ENCODE measurements around the gene PICK1. TPM values are rescaled to one million over a fixed set of nuclear protein-coding genes. Genes with fewer than 3 reads are reported as not detected.

Gene PICK1
- total and polyA plus RNA-seq, 10 of the 15 experiments (the other 5 are each of a cell fraction or from before 2014, with no cell fraction given): 0.07 to 19.2 (median 10.9) TPM

DNA sequence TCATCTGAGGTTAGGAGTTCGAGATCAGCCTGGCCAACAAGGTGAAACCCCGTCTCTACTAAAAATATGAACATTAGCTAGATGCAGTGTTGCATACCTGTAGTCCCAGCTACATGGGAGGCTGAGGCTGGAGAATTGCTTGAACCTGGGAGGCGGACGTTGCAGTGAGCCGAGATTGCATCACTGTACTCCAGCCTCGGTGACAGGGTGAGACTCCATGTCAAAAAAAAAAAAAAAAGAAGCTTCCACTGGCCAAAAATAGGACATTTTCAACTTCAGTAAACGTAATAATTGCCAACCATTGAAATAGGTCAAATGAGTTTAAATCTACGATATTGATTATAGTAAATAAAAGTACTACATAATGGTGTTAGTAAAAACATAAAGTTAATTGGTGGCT is 46.4 kb downstream of the PICK1 start:
- TF ChIP-seq FOXM1 (IDR thresholded peaks at IDR 0.05; ENCODE audit: low read depth, low read length) (no peak), SREBF1 (IDR thresholded peaks at IDR 0.05; ENCODE audit: low read length) (no peak), CHD1 (IDR thresholded peaks at IDR 0.05; ENCODE audit: low read depth, low read length) (no peak), RELA (IDR thresholded peaks at IDR 0.05; ENCODE audit: borderline replicate concordance, partially characterized antibody) (no peak), EZH2 (IDR thresholded peaks at IDR 0.05; ENCODE audit: borderline replicate concordance, control insufficient read depth, low read depth, low read length) (no peak), HCFC1 (IDR thresholded peaks at IDR 0.05; ENCODE audit: low read length) (no peak), GATAD2B (conservative IDR thresholded peaks at IDR 0.05; ENCODE audit: low read depth) (no peak), ZNF274 (IDR thresholded peaks at IDR 0.05; ENCODE audit: insufficient read depth, insufficient read length) (no peak)
- TF ChIP-seq, protein P1, sequence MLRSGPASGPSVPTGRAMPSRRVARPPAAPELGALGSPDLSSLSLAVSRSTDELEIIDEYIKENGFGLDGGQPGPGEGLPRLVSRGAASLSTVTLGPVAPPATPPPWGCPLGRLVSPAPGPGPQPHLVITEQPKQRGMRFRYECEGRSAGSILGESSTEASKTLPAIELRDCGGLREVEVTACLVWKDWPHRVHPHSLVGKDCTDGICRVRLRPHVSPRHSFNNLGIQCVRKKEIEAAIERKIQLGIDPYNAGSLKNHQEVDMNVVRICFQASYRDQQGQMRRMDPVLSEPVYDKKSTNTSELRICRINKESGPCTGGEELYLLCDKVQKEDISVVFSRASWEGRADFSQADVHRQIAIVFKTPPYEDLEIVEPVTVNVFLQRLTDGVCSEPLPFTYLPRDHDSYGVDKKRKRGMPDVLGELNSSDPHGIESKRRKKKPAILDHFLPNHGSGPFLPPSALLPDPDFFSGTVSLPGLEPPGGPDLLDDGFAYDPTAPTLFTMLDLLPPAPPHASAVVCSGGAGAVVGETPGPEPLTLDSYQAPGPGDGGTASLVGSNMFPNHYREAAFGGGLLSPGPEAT (IDR thresholded peaks at IDR 0.05; ENCODE audit: low read depth): no peak
- ChIA-PET RAD21 (ENCODE audit: unreplicated experiment) (interaction anchor here (1.6 kb wide), 1 partner anchor 52 kb away, joined by 7 read pairs; no protein-coding TSS in a partner anchor), SMC1A (ENCODE audit: uncharacterized antibody, unreplicated experiment) (interaction anchor here (0.9 kb wide), 1 partner anchor 49 kb away, joined by 3 read pairs; no protein-coding TSS in a partner anchor), POLR2A (interaction anchor here (0.7 kb wide), 1 partner anchor 122 kb away, joined by 5 read pairs; no protein-coding TSS in a partner anchor), CTCF (interaction anchor here (0.8 to 4.5 kb wide), 3 partner anchors 51 to 98 kb away, joined by 3 to 34 read pairs (median 5); partner anchors contain the start of gene MAFF)
- intact Hi-C loops (cut with micrococcal nuclease; ENCODE audit: unreplicated experiment): loop anchor here (5.0 kb wide), 1 partner anchor 51 kb away; no protein-coding TSS in a partner anchor
- in situ Hi-C loops (cut with MboI): no loop called here
- H3K4me2 ChIP-seq (ENCODE audit: control insufficient read depth, insufficient read depth): no peak overlapping the region
- no peak for ATAC-seq
- WGBS (ENCODE audit: insufficient coverage, insufficient replicate concordance, low lambda C conversion rate, missing lambda C conversion rate): 50% methylated on average over 8 of the region's 8 CpGs
- H3K27ac ChIP-seq (ENCODE audit: control insufficient read depth, insufficient read depth): no peak overlapping the region
- H3K79me2 ChIP-seq (ENCODE audit: control insufficient read depth, insufficient read depth, low read length): no peaks in the 10 kb centered on the region
- H2AFZ ChIP-seq (ENCODE audit: control insufficient read depth, low read depth, low read length): no peak overlapping the region
- no peak overlapping the region for H3K4me3 ChIP-seq
- no peak for DNase-seq (ENCODE audit: low read depth, low spot score)
- H3K36me3 ChIP-seq (ENCODE audit: control insufficient read depth in 2 of 2, insufficient read depth in 2 of 2, low read length in 1 of 2): no peaks in the 10 kb centered on the region
- H3K27me3 ChIP-seq (replicated peaks in 1 of 2; ENCODE audit: control insufficient read depth in 2 of 2, insufficient read depth in 2 of 2, low read length in 1 of 2): no peaks in the 10 kb centered on the region
- no peaks in the 10 kb centered on the region for H4K20me1 ChIP-seq (ENCODE audit: control insufficient read depth, insufficient read depth)
- no peak for FAIRE-seq
- H3K9me3 ChIP-seq (replicated peaks; ENCODE audit: control insufficient read depth, insufficient read depth, low read length): no peaks in the 10 kb centered on the region
- H3K9ac ChIP-seq (ENCODE audit: control insufficient read depth, insufficient read depth, low read length): no peak overlapping the region
- no TSS peak for BruUV-seq (replicated peaks)
- no peaks in the 10 kb centered on the region for H3K4me1 ChIP-seq (ENCODE audit: control insufficient read depth, insufficient read depth, low read length)
